Vagina (tissue), 2 donors: ENCODE results near the gene TNFAIP3. TPM values are rescaled to one million over a fixed set of nuclear protein-coding genes. Genes with fewer than 3 reads are reported as not detected.
A peak's percentile ranks its signal among the peaks of the same experiment; 100 is the strongest.

Source experiments
- DNase-seq, 2 donors: peaks; one replicate each; pipeline ENCODE4 v3.0.0-alpha.2; 2017; ENCODE audit errors: extremely low spot score in 2 of 2
- H3K27ac ChIP-seq: fragments of 200-600 bp; sonication (generic); one replicate; pipeline ENCODE4 v1.5.1; 2019
- H3K27me3 ChIP-seq: fragments of 200-600 bp; sonication (generic); one replicate; pipeline ENCODE4 v1.5.1; 2019
- H3K36me3 ChIP-seq, 2 donors: fragments of 200-600 bp; sonication (generic); one replicate each; pipeline ENCODE4 v1.5.1; 2017 to 2019
- H3K4me1 ChIP-seq: fragments of 200-600 bp; sonication (generic); one replicate; pipeline ENCODE4 v1.5.1; 2019
- H3K4me3 ChIP-seq, 2 donors: fragments of 200-600 bp; sonication (generic); 1 replicate in 1 of 2; 2 replicates in 1 of 2; pipeline ENCODE4 v1.5.1; 2016 to 2019
- H3K9me3 ChIP-seq: fragments of 200-600 bp; sonication (generic); one replicate; pipeline ENCODE4 v1.5.1; 2019
- POLR2A ChIP-seq, 2 donors: fragments of 450-650 bp; IDR thresholded peaks; one replicate each; pipeline ENCODE4 v1.6.1; 2017; ENCODE audit warnings: antibody characterized with exemption in 2 of 2, mild to moderate bottlenecking in 2 of 2, moderate library complexity in 2 of 2
- POLR2AphosphoS5 ChIP-seq, 2 donors: sonication (generic); formaldehyde crosslinking; IDR thresholded peaks; one replicate each; pipeline ENCODE4 v1.9.0; 2017; ENCODE audit warnings: antibody characterized with exemption in 2 of 2, mild to moderate bottlenecking in 2 of 2, low read depth in 1 of 2; ENCODE audit not compliant: insufficient read depth in 1 of 2
- intact Hi-C: fragments of 100-400 bp; cut with DNase I; formaldehyde crosslinking; loops from one replicate; pipeline ENCODE4 v1.15.1; 2023
- total RNA-seq: library from RNA; depleted of rRNA; stranded (reverse); fragments of >200 nt; gene quantifications from one replicate; pipeline ENCODE4 v1.2.3, GENCODE V29; 2016
- TF ChIP-seq, protein P1 (sequence below), 3 experiments: fragments of 450-650 bp in 2 of 3; fragments of 200-600 bp in 1 of 3; sonication (generic) in 1 of 3; IDR thresholded peaks; one replicate each; pipeline ENCODE4 v1.5.1; 2017 to 2019; ENCODE audit warnings: antibody characterized with exemption in 3 of 3, mild to moderate bottlenecking in 2 of 3, moderate library complexity in 2 of 3

Gene TNFAIP3
- 28.5 TPM for total RNA-seq

- intact Hi-C loops: loop anchor here (5.0 kb wide), 1 partner anchor 160 kb away; no protein-coding TSS in a partner anchor
- no peaks in the 10 kb centered on the region for H3K9me3 ChIP-seq
- TF ChIP-seq POLR2A (IDR thresholded peaks at IDR 0.05): peak in 1 of 2 donors; percentile 75
- peak; percentile 54 to 89 for TF ChIP-seq POLR2AphosphoS5 (IDR thresholded peaks at IDR 0.05; ENCODE audit: insufficient read depth in 1 of 2, low read depth in 1 of 2)
- TF ChIP-seq, protein P1, sequence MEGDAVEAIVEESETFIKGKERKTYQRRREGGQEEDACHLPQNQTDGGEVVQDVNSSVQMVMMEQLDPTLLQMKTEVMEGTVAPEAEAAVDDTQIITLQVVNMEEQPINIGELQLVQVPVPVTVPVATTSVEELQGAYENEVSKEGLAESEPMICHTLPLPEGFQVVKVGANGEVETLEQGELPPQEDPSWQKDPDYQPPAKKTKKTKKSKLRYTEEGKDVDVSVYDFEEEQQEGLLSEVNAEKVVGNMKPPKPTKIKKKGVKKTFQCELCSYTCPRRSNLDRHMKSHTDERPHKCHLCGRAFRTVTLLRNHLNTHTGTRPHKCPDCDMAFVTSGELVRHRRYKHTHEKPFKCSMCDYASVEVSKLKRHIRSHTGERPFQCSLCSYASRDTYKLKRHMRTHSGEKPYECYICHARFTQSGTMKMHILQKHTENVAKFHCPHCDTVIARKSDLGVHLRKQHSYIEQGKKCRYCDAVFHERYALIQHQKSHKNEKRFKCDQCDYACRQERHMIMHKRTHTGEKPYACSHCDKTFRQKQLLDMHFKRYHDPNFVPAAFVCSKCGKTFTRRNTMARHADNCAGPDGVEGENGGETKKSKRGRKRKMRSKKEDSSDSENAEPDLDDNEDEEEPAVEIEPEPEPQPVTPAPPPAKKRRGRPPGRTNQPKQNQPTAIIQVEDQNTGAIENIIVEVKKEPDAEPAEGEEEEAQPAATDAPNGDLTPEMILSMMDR (IDR thresholded peaks at IDR 0.05): peak; percentile 14 to 66 (median 58)
- H3K36me3 ChIP-seq: no peaks in the 10 kb centered on the region
- H3K4me3 ChIP-seq: peak within 1 kb of the TSS; percentile 80 to 94
- DNase-seq: peak in 1 of 2 donors; percentile 97
- peak within 1 kb of the TSS; percentile 89 for H3K27ac ChIP-seq
- no peaks in the 10 kb centered on the region for H3K27me3 ChIP-seq
- H3K4me1 ChIP-seq: peaks cover 45% of the 10 kb centered on the region
Observed at GRCh38 chr6:137866914-137867684, at the start of gene TNFAIP3. Gene TNFAIP3 (plus strand): TSS chr6:137867259. CDS start chr6:137871228, 3,969 bp downstream.

GRCh38 chr6:137818440-137818839 is 48.6 kb upstream of the TNFAIP3 start:
- no peak for DNase-seq
- Histone ChIP-seq H3K27ac (no peak overlapping the region), H3K4me1 (no peaks in the 10 kb centered on the region), H3K9me3 (no peaks in the 10 kb centered on the region), H3K4me3 (no peak overlapping the region), H3K27me3 (no peaks in the 10 kb centered on the region), H3K36me3 (no peaks in the 10 kb centered on the region)
- intact Hi-C loops: no loop called here
- TF ChIP-seq POLR2AphosphoS5 (IDR thresholded peaks at IDR 0.05; ENCODE audit: insufficient read depth in 1 of 2, low read depth in 1 of 2) (no peak), POLR2A (IDR thresholded peaks at IDR 0.05) (no peak)
- TF ChIP-seq, protein P1 (IDR thresholded peaks at IDR 0.05): no peak

DNA sequence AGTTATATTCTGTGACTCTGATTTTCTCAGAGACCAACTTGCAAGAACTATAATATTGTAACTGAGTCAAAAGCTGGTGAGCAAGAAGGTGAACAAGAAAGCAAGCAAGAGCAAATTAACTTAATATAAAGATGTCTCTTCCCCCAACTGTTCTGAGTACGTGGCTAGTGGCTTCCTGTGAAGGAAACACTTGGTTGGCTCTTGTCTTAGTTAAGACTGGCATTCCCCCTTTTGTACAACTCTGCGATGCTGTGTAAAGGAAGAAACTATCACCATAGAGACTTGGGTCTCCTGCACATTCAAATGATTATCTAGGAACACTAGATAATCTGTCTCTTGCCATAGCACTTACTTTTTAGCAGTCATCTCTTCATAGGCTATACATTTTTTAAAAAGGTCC is 47.3 kb upstream of the TNFAIP3 start:
- Histone ChIP-seq H3K27me3 (no peaks in the 10 kb centered on the region), H3K36me3 (no peaks in the 10 kb centered on the region), H3K4me1 (peaks cover 7% of the 10 kb centered on the region), H3K4me3 (no peak overlapping the region), H3K9me3 (no peaks in the 10 kb centered on the region), H3K27ac (no peak overlapping the region)
- TF ChIP-seq, protein P1 (IDR thresholded peaks at IDR 0.05): no peak
- TF ChIP-seq POLR2A (IDR thresholded peaks at IDR 0.05) (no peak), POLR2AphosphoS5 (IDR thresholded peaks at IDR 0.05; ENCODE audit: insufficient read depth in 1 of 2, low read depth in 1 of 2) (no peak)
- no peak for DNase-seq
- intact Hi-C loops: no loop called here

GRCh38 chr6:137820425-137820824 is 46.6 kb upstream of the TNFAIP3 start:
- no peak for DNase-seq
- no peaks in the 10 kb centered on the region for H3K9me3 ChIP-seq
- H3K4me1 ChIP-seq: peaks cover 7% of the 10 kb centered on the region
- H3K27ac ChIP-seq: no peak overlapping the region
- no peaks in the 10 kb centered on the region for H3K27me3 ChIP-seq
- no peak overlapping the region for H3K4me3 ChIP-seq
- intact Hi-C loops: no loop called here
- no peak for TF ChIP-seq POLR2AphosphoS5 (IDR thresholded peaks at IDR 0.05; ENCODE audit: insufficient read depth in 1 of 2, low read depth in 1 of 2)
- TF ChIP-seq POLR2A (IDR thresholded peaks at IDR 0.05): no peak
- TF ChIP-seq, protein P1 (IDR thresholded peaks at IDR 0.05): no peak
- no peaks in the 10 kb centered on the region for H3K36me3 ChIP-seq

DNA sequence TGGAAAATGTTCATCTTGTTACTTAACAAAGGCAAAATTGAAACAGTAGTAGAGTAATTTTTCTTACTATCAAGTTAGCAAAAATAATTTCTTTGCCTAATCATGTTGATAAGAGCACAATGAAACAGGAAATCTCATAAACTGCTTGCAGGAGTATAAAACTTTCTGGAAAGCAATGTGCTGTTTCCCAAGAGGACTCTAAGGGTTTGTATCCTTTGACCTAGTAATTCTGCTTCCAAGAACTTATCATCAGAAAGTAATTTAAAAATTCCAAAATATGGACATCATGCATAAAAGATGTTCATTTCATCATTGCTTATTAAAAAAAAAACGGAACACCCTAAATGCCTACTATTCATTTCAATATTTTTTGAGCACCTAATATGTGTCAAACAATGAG is 46.1 kb upstream of the TNFAIP3 start:
- Histone ChIP-seq H3K36me3 (no peaks in the 10 kb centered on the region), H3K9me3 (no peaks in the 10 kb centered on the region), H3K27me3 (no peaks in the 10 kb centered on the region), H3K27ac (no peak overlapping the region), H3K4me3 (no peak overlapping the region), H3K4me1 (peaks cover 7% of the 10 kb centered on the region)
- TF ChIP-seq POLR2A (IDR thresholded peaks at IDR 0.05) (no peak), POLR2AphosphoS5 (IDR thresholded peaks at IDR 0.05; ENCODE audit: insufficient read depth in 1 of 2, low read depth in 1 of 2) (no peak)
- TF ChIP-seq, protein P1 (IDR thresholded peaks at IDR 0.05): no peak
- intact Hi-C loops: no loop called here
- no peak for DNase-seq
